Activated T-helper 2 cell treated with anti-CD3 and anti-CD28 coated beads, Interferon-gamma antibody, Interleukin-2, Interleukin-4, amounts not matched to agents 10 μg/mL and 5 μg/mL and 100 μg/mL, durations not matched to agents 14 hours and 24 hours and 36 hours (primary cell): Measurements from ENCODE around the gene SOD3. TPM values are rescaled to one million over a fixed set of nuclear protein-coding genes. Genes with fewer than 3 reads are reported as not detected.

Experiments
- DNase-seq: peaks from one replicate; pipeline ENCODE4 v3.0.0; 2021; ENCODE audit warnings: low spot score
- H3K27ac Mint-ChIP-seq: one replicate; pipeline ENCODE4 v1.8.0; 2021; ENCODE audit warnings: mixed read lengths
- H3K27me3 Mint-ChIP-seq: one replicate; pipeline ENCODE4 v1.8.0; 2021; ENCODE audit warnings: low read depth, mixed read lengths
- H3K36me3 Mint-ChIP-seq: one replicate; pipeline ENCODE4 v1.8.0; 2021; ENCODE audit warnings: low read depth, mixed read lengths
- H3K4me1 Mint-ChIP-seq: one replicate; pipeline ENCODE4 v1.8.0; 2021; ENCODE audit warnings: low read depth, mixed read lengths
- H3K4me3 Mint-ChIP-seq: one replicate; pipeline ENCODE4 v1.8.0; 2021; ENCODE audit warnings: low read depth, mild to moderate bottlenecking, moderate library complexity, mixed read lengths
- H3K9me3 Mint-ChIP-seq: one replicate; pipeline ENCODE4 v1.8.0; 2021; ENCODE audit warnings: mixed read lengths
- intact Hi-C: fragments of 100-400 bp; cut with micrococcal nuclease; formaldehyde crosslinking; loops from one replicate; pipeline ENCODE4 v1.15.1; 2023
- total RNA-seq: library from RNA; stranded (reverse); gene quantifications from 2 replicates; pipeline ENCODE4 v1.2.3, GENCODE V29; 2022

SOD3 gene
- total RNA-seq, 1 donor from 2014 or later = not detected

DNA sequence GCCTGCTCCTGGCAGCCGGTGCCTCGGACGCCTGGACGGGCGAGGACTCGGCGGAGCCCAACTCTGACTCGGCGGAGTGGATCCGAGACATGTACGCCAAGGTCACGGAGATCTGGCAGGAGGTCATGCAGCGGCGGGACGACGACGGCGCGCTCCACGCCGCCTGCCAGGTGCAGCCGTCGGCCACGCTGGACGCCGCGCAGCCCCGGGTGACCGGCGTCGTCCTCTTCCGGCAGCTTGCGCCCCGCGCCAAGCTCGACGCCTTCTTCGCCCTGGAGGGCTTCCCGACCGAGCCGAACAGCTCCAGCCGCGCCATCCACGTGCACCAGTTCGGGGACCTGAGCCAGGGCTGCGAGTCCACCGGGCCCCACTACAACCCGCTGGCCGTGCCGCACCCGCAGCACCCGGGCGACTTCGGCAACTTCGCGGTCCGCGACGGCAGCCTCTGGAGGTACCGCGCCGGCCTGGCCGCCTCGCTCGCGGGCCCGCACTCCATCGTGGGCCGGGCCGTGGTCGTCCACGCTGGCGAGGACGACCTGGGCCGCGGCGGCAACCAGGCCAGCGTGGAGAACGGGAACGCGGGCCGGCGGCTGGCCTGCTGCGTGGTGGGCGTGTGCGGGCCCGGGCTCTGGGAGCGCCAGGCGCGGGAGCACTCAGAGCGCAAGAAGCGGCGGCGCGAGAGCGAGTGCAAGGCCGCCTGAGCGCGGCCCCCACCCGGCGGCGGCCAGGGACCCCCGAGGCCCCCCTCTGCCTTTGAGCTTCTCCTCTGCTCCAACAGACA lies 4.4 kb downstream of the SOD3 start:
- Mint-ChIP-seq H3K4me3 (no peak overlapping the region), H3K36me3 (no peaks in the 10 kb centered on the region), H3K4me1 (no peaks in the 10 kb centered on the region), H3K27ac (no peak overlapping the region), H3K9me3 (no peaks in the 10 kb centered on the region), H3K27me3 (peaks cover 28% of the 10 kb centered on the region)
- no peak for DNase-seq
- intact Hi-C loops = no loop called here

DNA sequence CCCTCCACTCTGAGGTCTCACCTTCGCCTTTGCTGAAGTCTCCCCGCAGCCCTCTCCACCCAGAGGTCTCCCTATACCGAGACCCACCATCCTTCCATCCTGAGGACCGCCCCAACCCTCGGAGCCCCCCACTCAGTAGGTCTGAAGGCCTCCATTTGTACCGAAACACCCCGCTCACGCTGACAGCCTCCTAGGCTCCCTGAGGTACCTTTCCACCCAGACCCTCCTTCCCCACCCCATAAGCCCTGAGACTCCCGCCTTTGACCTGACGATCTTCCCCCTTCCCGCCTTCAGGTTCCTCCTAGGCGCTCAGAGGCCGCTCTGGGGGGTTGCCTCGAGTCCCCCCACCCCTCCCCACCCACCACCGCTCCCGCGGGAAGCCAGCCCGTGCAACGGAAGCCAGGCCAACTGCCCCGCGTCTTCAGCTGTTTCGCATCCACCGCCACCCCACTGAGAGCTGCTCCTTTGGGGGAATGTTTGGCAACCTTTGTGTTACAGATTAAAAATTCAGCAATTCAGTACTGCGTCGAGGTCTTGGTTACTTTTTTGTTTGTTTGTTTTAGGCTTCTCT lies 5.0 kb downstream of the SOD3 start:
- Mint-ChIP-seq H3K4me3 (no peak overlapping the region), H3K36me3 (no peaks in the 10 kb centered on the region), H3K27ac (no peak overlapping the region), H3K9me3 (no peaks in the 10 kb centered on the region), H3K27me3 (peaks cover 28% of the 10 kb centered on the region), H3K4me1 (no peaks in the 10 kb centered on the region)
- intact Hi-C loops = no loop called here
- DNase-seq = no peak

DNA sequence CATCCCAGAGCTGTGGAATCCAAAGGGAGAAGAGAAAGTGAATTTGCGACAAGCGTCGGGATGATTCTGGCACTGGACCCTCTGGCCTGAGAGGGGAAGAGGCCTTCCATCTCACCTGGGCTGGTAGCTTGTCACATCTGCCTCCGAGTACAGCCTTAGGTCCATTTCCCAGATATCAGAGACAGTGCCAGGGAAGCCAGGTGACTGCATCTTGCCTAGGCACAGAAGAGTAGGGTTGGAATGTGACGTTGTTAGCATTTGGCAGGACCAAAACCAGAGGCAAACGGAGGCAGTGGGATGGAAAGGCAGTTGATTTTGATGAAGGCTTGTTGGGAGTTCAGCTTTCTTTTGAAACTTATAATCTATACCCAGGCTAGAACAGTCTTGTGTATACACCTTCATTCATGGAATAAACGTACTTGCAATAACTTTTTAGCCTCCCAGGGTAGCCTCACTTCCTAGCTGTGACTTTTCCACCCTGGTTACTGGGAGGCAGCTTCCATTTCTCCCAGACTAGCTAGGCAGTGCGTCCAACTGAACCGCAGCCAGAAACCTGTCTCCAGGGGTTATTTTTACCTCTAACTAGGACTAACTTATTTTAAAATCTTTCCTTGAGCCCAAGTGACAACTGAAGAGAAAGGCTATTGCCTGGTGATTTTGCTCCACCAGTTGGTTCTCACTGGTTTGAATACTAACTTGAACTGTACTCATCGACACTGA lies 5.9 kb downstream of the SOD3 start:
- intact Hi-C loops = no loop called here
- Mint-ChIP-seq H3K4me3 (no peak overlapping the region), H3K4me1 (no peaks in the 10 kb centered on the region), H3K36me3 (no peaks in the 10 kb centered on the region), H3K9me3 (no peaks in the 10 kb centered on the region), H3K27me3 (peaks cover 28% of the 10 kb centered on the region), H3K27ac (no peak overlapping the region)
- DNase-seq = no peak

DNA sequence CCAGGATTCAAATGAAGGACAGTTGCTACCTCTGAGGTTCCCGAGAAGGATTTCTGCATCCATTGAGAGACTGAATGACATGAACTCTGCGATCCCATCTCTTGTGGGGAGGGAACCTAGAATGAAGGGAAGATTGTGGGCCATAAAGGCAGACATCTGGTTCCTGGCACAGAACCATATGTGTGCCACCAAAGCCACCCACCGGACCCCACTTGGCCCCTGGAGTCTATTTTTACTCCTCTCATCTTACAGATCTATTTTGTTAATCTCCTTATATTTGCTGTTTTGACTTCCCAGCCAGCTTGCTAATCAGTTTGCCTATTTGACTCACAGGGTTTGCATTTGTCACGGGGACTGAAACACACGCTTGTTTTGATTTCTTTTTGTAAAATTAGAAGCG lies 7.3 kb downstream of the SOD3 start:
- no peak overlapping the region for H3K4me3 Mint-ChIP-seq
- intact Hi-C loops = no loop called here
- H3K4me1 Mint-ChIP-seq = no peaks in the 10 kb centered on the region
- no peaks in the 10 kb centered on the region for H3K9me3 Mint-ChIP-seq
- no peak overlapping the region for H3K27ac Mint-ChIP-seq
- H3K36me3 Mint-ChIP-seq = no peaks in the 10 kb centered on the region
- no peak for DNase-seq
- peaks cover 28% of the 10 kb centered on the region for H3K27me3 Mint-ChIP-seq

DNA sequence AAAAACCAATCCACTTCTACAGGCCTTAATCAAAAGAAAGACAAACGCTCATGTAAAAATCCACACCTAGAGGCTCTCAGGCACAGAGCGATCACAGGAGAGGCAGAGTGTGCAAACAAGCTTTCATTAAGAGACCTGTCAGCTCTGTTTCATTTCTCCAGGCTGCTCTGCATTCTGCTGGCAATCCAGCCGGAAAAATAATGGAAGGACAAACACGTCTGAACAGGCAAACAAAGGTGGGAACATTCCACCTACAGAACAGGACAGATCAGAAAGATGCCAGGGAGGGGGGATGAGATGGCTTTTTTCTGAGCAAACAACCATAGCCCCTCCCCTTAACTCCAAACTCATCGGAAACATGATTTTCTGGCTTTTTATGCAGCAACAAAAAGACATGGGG lies 9.7 kb downstream of the SOD3 start:
- intact Hi-C loops = no loop called here
- H3K27me3 Mint-ChIP-seq = peaks cover 18% of the 10 kb centered on the region

DNA sequence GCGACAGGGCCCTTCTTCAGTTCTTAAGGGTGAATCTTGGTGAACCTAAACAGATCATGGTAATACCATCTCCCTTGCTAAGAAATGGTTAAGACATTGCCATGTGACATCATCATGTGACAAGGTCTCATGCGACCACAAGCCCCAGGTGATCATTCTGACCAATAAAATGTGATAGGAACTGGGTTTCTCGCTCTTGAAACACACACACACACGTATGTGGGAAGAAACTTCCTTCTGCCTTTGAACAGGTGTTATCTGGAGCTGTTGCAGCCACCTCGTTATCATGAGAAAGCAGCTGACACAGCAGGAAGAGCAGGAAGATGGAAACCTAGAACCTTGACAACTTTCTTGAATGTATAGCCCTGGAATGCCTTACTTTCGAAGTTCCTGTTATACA lies 10.2 kb downstream of the SOD3 start:
- intact Hi-C loops = no loop called here
- H3K27me3 Mint-ChIP-seq = peaks cover 15% of the 10 kb centered on the region
- no peak overlapping the region for H3K27ac Mint-ChIP-seq
- no peak overlapping the region for H3K4me3 Mint-ChIP-seq
- no peaks in the 10 kb centered on the region for H3K4me1 Mint-ChIP-seq
- H3K36me3 Mint-ChIP-seq = no peaks in the 10 kb centered on the region
- no peak for DNase-seq
- H3K9me3 Mint-ChIP-seq = no peaks in the 10 kb centered on the region

More for the DNA sequence above, 9.7 kb downstream of the SOD3 start:
- no peak for DNase-seq
- Mint-ChIP-seq H3K9me3 (no peaks in the 10 kb centered on the region), H3K4me1 (no peaks in the 10 kb centered on the region), H3K4me3 (no peak overlapping the region), H3K27ac (no peak overlapping the region), H3K36me3 (no peaks in the 10 kb centered on the region)

DNA sequence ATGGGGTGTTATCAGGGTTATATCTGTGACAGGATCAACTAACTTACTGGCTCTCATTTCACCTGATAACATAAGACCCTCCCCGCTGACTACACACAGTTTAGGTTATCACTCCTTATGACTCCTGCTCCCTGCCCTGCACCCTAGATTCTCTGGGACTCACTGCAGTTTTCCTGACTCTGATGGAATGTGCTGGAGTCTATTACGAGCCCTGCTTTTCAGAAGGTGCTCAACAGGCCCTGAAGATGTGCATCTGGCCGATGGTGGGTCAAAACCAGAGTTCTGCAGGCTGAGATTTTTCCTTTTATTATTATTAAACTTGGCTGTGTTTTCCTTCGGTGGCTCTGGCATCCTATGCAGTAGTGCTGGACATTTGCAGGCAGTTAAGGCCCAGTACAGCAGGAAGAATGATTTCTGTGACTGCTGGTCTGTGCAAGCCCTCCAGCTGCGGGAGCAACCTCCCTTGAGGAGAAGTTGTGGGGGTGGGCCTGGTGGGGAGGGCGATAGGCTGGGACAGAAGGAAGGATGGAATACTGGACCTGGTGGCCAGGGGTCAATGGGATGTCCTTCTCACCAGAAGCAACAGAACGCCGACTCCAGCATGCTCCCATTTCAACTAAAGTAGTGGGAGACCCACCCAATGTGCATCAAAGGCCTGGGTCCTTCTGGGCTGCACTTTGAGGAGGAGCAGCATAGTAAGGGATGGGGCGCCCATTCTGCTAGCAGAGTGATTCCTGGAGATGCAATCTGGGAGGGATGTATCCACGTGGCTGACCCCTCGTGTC lies 11.0 kb downstream of the SOD3 start:
- H3K27ac Mint-ChIP-seq = no peak overlapping the region
- peaks cover 9% of the 10 kb centered on the region for H3K27me3 Mint-ChIP-seq
- no peaks in the 10 kb centered on the region for H3K4me1 Mint-ChIP-seq

DNA sequence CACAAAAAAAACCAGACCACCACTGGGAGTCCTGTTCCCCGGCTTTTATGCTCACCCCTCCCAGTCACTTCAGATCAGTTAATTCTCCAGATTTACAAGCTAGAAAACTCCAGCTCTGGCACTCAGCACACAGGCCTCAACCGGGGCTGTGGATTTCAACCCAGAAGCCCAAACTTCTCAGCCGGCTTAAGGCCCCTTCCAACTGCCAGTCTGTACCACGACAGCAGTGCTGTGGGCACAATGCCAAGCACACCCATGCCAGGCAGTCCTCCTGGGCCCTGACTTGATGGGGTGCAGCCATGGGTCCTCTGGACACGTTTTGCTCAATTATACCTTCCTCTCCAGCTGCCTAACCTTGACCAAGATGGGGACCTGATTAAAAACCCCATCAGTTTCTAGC lies 12.2 kb downstream of the SOD3 start:
- intact Hi-C loops = no loop called here
- no peak overlapping the region for H3K4me3 Mint-ChIP-seq
- no peaks in the 10 kb centered on the region for H3K4me1 Mint-ChIP-seq
- H3K9me3 Mint-ChIP-seq = no peaks in the 10 kb centered on the region
- no peak overlapping the region for H3K27ac Mint-ChIP-seq
- DNase-seq = no peak
- H3K36me3 Mint-ChIP-seq = no peaks in the 10 kb centered on the region
- H3K27me3 Mint-ChIP-seq = peaks cover 2% of the 10 kb centered on the region

More for the DNA sequence above, 11.0 kb downstream of the SOD3 start:
- H3K9me3 Mint-ChIP-seq = no peaks in the 10 kb centered on the region
- intact Hi-C loops = no loop called here
- no peak for DNase-seq
- no peak overlapping the region for H3K4me3 Mint-ChIP-seq
- no peaks in the 10 kb centered on the region for H3K36me3 Mint-ChIP-seq

DNA sequence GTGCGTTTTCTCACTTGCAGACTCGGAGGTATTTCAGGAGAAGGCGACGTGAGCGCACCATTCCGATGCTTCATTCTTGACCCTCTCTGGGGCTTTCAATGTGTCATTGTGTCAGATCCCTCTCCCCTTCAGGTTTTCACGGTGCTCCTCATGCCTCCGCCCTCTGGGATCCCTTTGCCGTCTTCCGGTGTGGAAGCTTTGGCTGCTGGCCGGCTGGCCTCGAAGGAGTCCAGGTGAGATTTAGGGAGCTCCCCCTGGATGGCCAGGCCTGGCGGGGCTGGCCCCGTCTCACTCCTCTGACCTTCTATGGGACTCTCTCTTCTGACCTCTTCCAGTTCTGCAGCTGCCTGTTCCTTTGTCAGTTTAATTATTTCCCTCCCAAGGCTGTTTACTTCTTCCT lies 12.9 kb downstream of the SOD3 start:
- H3K36me3 Mint-ChIP-seq = no peaks in the 10 kb centered on the region
- no peak for DNase-seq
- no peak overlapping the region for H3K4me3 Mint-ChIP-seq
- H3K9me3 Mint-ChIP-seq = no peaks in the 10 kb centered on the region
- intact Hi-C loops = no loop called here
- no peaks in the 10 kb centered on the region for H3K4me1 Mint-ChIP-seq
- H3K27ac Mint-ChIP-seq = no peak overlapping the region
- peaks cover 2% of the 10 kb centered on the region for H3K27me3 Mint-ChIP-seq

DNA sequence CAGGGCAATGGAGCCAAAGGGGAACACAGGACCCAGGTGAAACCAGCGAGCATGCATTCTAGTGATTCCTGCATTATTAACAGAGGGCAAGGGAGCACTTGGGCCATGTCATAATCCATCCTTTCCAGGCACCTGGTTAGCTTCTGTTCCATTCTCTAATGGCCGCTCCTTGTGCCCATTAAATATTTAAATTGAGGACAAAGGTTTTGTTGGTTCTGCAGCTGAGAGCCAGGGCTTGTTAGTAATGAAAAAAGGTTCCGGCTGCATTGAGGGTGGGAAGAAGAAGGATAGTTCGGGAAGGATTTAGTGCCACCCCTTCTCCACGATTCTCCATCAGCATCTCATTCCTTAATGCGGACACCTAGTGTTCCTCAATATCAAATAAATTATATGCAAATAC lies 13.6 kb downstream of the SOD3 start:
- no peak overlapping the region for H3K4me3 Mint-ChIP-seq
- no peaks in the 10 kb centered on the region for H3K4me1 Mint-ChIP-seq
- H3K9me3 Mint-ChIP-seq = no peaks in the 10 kb centered on the region
- intact Hi-C loops = no loop called here
- H3K27me3 Mint-ChIP-seq = peaks cover under 1% of the 10 kb centered on the region
- H3K36me3 Mint-ChIP-seq = no peaks in the 10 kb centered on the region
- no peak overlapping the region for H3K27ac Mint-ChIP-seq
- DNase-seq = no peak

DNA sequence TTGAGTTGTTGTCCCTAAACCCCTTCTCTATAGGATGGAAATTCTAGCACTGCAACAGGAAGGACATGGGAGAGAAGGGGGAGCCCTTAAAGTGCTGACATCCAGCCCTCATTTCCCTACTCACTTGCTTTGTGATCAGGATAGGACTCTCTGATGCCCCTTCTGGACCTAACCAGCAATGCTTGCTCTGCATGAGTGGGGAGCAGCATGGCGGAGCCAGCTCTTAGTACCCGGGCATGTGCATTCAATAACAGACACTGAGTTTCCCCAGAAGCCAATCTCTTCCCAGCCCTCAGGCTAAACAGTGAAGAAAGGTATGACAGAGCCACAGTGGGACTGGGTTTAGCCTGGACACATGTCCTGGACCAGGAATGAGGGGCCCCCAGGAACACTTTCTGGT lies 14.0 kb downstream of the SOD3 start:
- Mint-ChIP-seq H3K9me3 (no peaks in the 10 kb centered on the region), H3K4me3 (no peak overlapping the region), H3K36me3 (no peaks in the 10 kb centered on the region), H3K27me3 (no peaks in the 10 kb centered on the region), H3K4me1 (no peaks in the 10 kb centered on the region), H3K27ac (no peak overlapping the region)
- intact Hi-C loops = no loop called here
- no peak for DNase-seq

DNA sequence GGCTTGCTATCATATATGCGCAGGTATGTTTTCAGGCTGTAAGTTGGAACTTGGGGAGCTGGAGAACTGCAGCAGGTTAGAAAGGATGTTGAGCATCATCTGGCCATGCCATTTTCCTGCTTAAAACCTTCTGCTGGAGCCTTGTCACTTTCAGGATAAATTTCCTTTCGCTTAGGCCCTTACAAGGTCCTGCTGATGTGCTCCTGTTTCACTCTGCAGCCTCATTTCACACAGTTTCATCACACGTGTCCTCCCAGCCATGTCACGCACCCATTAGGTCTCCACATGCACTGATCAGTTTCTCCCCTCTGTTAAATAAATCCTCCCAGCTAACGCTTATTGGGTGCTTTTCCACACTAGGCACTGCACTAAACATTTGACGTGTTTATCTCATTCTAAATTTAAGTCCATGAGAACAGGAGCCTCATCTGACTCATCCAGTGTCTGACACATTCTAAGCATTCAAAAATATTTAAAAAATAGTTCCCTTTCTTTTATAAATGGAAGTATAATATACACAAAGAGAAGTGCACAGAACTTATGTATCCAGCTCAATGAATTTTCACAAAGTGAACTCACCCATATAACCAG lies 14.5 kb downstream of the SOD3 start:
- Mint-ChIP-seq H3K27ac (no peak overlapping the region), H3K27me3 (no peaks in the 10 kb centered on the region), H3K36me3 (no peaks in the 10 kb centered on the region), H3K9me3 (no peaks in the 10 kb centered on the region), H3K4me3 (no peak overlapping the region), H3K4me1 (no peaks in the 10 kb centered on the region)
- intact Hi-C loops = no loop called here
- DNase-seq = no peak
